Hepatocyte (in vitro differentiated cells): ENCODE data around the gene SPANXN3. TPM values are rescaled to one million over a fixed set of nuclear protein-coding genes. Genes with fewer than 3 reads are reported as not detected.

Source experiments
- DNase-seq: peaks from one replicate; pipeline ENCODE4 v3.0.0-alpha.2; 2016; ENCODE audit warnings: low spot score
- H2AFZ ChIP-seq: fragments of 200-600 bp; sonication (generic); 2 replicates; pipeline ENCODE4 v1.6.0; 2016; ENCODE audit warnings: antibody characterized with exemption, mild to moderate bottlenecking
- H3K27ac ChIP-seq: fragments of 200-600 bp; sonication (generic); 2 replicates; pipeline ENCODE4 v1.5.1; 2016; ENCODE audit warnings: mild to moderate bottlenecking
- H3K27me3 ChIP-seq: fragments of 200-600 bp; sonication (generic); 2 replicates; pipeline ENCODE4 v1.6.1; 2016
- H3K36me3 ChIP-seq: fragments of 200-600 bp; sonication (generic); replicated peaks from 2 replicates; pipeline ENCODE4 v1.5.1; 2016; ENCODE audit warnings: low read depth; ENCODE audit not compliant: insufficient read depth
- H3K4me1 ChIP-seq: fragments of 200-600 bp; sonication (generic); 2 replicates; pipeline ENCODE4 v1.5.1; 2016; ENCODE audit warnings: mild to moderate bottlenecking, moderate library complexity; ENCODE audit not compliant: insufficient read depth
- H3K4me2 ChIP-seq: fragments of 200-600 bp; sonication (generic); 2 replicates; pipeline ENCODE4 v1.6.0; 2016
- H3K4me3 ChIP-seq: fragments of 200-600 bp; sonication (generic); 2 replicates; pipeline ENCODE4 v1.5.1; 2016; ENCODE audit warnings: mild to moderate bottlenecking
- H3K79me2 ChIP-seq: fragments of 200-600 bp; sonication (generic); 2 replicates; pipeline ENCODE4 v1.6.0; 2017; ENCODE audit warnings: mild to moderate bottlenecking
- H3K9me2 ChIP-seq: fragments of 200-600 bp; sonication (generic); replicated peaks from 2 replicates; pipeline ENCODE4 v1.6.0; 2017; ENCODE audit warnings: mild to moderate bottlenecking; ENCODE audit not compliant: insufficient read depth
- H3K9me3 ChIP-seq: fragments of 200-600 bp; sonication (generic); 2 replicates; pipeline ENCODE4 v1.5.1; 2016; ENCODE audit warnings: low read depth, mild to moderate bottlenecking
- H4K20me1 ChIP-seq: fragments of 200-600 bp; sonication (generic); 2 replicates; pipeline ENCODE4 v1.6.0; 2016; ENCODE audit warnings: mild to moderate bottlenecking; ENCODE audit not compliant: insufficient read depth, poor library complexity, severe bottlenecking
- EZH2 ChIP-seq: fragments of 200-600 bp; sonication (generic); IDR thresholded peaks from 2 replicates; pipeline ENCODE4 v1.6.1; 2016; ENCODE audit warnings: antibody characterized with exemption, mild to moderate bottlenecking, borderline replicate concordance
- WGBS: methylation state at CpG from one replicate; pipeline ENCODE4 v1.1.6; 2016; ENCODE audit warnings: low lambda C conversion rate; ENCODE audit errors: missing lambda C conversion rate; 5-methylcytosine and 5-hydroxymethylcytosine counted together
- polyA plus RNA-seq: library from polyadenylated mRNA; unstranded; fragments of >200 nt; fragmentation: Nextera tagmentation; extraction: Ambion mirVana; gene quantifications from 2 replicates; pipeline ENCODE4 v1.2.1, GENCODE V29; 2016
- total RNA-seq: library from RNA; depleted of rRNA; stranded (reverse); fragments of >200 nt; gene quantifications from 2 replicates; pipeline ENCODE4 v1.2.3, GENCODE V29; 2014
- TF ChIP-seq, protein P1 (sequence below): fragments of 200-600 bp; sonication (generic); IDR thresholded peaks from 2 replicates; pipeline ENCODE4 v1.5.1; 2016; ENCODE audit warnings: antibody characterized with exemption, mild to moderate bottlenecking; ENCODE audit not compliant: poor library complexity

Gene SPANXN3
- total and polyA plus RNA-seq, 2 experiments from 2014 or later, result 0.60 to 2.8 TPM

DNA sequence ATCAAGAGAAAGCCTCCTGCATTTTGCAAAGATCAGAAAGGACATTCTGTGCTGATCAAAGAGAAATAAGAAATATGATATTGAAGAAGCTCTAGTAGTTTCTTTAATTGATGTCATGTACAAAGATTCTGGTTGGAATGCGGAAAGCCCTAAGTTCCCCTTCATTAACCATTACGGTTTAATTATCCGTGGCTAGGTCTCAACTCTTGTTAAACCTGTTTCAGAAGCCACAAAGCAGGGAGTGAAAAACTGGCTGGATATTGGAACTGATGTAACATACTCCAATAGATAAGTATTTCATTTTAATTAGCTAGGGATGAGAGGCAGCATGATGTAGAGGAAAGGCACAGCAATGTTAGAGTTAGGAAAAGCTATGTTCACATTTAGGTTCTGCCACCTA is 55.7 kb downstream of the SPANXN3 start:
- 67% methylated on average over 3 of the region's 3 CpGs for WGBS
- H3K27ac ChIP-seq, result no peak overlapping the region
- DNase-seq, result no peak
- H3K9me2 ChIP-seq, result no peaks in the 10 kb centered on the region
- no peak overlapping the region for H3K4me3 ChIP-seq
- H4K20me1 ChIP-seq, result no peaks in the 10 kb centered on the region
- no peaks in the 10 kb centered on the region for H3K4me1 ChIP-seq
- H3K79me2 ChIP-seq, result no peaks in the 10 kb centered on the region
- H3K4me2 ChIP-seq, result no peak overlapping the region
- TF ChIP-seq, protein P1, sequence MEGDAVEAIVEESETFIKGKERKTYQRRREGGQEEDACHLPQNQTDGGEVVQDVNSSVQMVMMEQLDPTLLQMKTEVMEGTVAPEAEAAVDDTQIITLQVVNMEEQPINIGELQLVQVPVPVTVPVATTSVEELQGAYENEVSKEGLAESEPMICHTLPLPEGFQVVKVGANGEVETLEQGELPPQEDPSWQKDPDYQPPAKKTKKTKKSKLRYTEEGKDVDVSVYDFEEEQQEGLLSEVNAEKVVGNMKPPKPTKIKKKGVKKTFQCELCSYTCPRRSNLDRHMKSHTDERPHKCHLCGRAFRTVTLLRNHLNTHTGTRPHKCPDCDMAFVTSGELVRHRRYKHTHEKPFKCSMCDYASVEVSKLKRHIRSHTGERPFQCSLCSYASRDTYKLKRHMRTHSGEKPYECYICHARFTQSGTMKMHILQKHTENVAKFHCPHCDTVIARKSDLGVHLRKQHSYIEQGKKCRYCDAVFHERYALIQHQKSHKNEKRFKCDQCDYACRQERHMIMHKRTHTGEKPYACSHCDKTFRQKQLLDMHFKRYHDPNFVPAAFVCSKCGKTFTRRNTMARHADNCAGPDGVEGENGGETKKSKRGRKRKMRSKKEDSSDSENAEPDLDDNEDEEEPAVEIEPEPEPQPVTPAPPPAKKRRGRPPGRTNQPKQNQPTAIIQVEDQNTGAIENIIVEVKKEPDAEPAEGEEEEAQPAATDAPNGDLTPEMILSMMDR, result no peak
- TF ChIP-seq EZH2, result no peak
- H3K36me3 ChIP-seq, result no peaks in the 10 kb centered on the region
- H2AFZ ChIP-seq, result no peak overlapping the region
- H3K9me3 ChIP-seq, result no peaks in the 10 kb centered on the region
- no peaks in the 10 kb centered on the region for H3K27me3 ChIP-seq

Other genes with a start within 250 kb of the SPANXN3 start
- gene SLITRK4, start 118.6 kb upstream of the SPANXN3 start, total RNA-seq, result 15.2 and 17.0 TPM in 2 replicates
- gene SLITRK4, start 118.6 kb upstream of the SPANXN3 start, polyA plus RNA-seq, result 6.2 and 11.1 TPM in 2 replicates
- gene SPANXN2, start 203.3 kb upstream of the SPANXN3 start, total RNA-seq, result not detected in 2 replicates
- not detected in 2 replicates for gene SPANXN2, start 203.3 kb upstream of the SPANXN3 start, polyA plus RNA-seq